HEK293 (cell line): ENCODE data around the gene RNF144A.

Experiments
- ATF2 ChIP-seq: fragments of 450-650 bp; formaldehyde crosslinking; IDR thresholded peaks from 2 replicates; pipeline ENCODE4 v1.5.1; 2016; ENCODE audit warnings: missing biosample characterization, missing genetic modification characterization, low read depth
- KLF16 ChIP-seq: fragments of 450-650 bp; formaldehyde crosslinking; IDR thresholded peaks from 2 replicates; pipeline ENCODE4 v1.5.1; 2017; ENCODE audit warnings: missing biosample characterization, missing genetic modification characterization
- OVOL3 ChIP-seq: fragments of 450-650 bp; formaldehyde crosslinking; IDR thresholded peaks from 2 replicates; pipeline ENCODE4 v1.5.1; 2016; ENCODE audit warnings: missing biosample characterization, missing genetic modification characterization
- YY1 ChIP-seq: fragments of 450-650 bp; formaldehyde crosslinking; IDR thresholded peaks from 2 replicates; pipeline ENCODE4 v1.5.1; 2018; ENCODE audit warnings: missing biosample characterization, missing genetic modification characterization
- ZNF133 ChIP-seq: fragments of 450-650 bp; formaldehyde crosslinking; IDR thresholded peaks from 2 replicates; pipeline ENCODE4 v1.5.1; 2016; ENCODE audit warnings: missing biosample characterization, missing genetic modification characterization
- ZNF174 ChIP-seq: fragments of 450-650 bp; formaldehyde crosslinking; IDR thresholded peaks from 2 replicates; pipeline ENCODE4 v1.5.0; 2017; ENCODE audit warnings: missing biosample characterization, mild to moderate bottlenecking, missing genetic modification characterization
- ZNF18 ChIP-seq: fragments of 450-650 bp; formaldehyde crosslinking; IDR thresholded peaks from 2 replicates; pipeline ENCODE4 v1.5.1; 2016; ENCODE audit warnings: missing biosample characterization, missing genetic modification characterization
- ZNF211 ChIP-seq: fragments of 450-650 bp; formaldehyde crosslinking; IDR thresholded peaks from 2 replicates; pipeline ENCODE4 v1.5.1; 2016; ENCODE audit warnings: low read depth, missing biosample characterization, missing genetic modification characterization
- ZNF274 ChIP-seq, 2 experiments: fragments of 200-500 bp in 1 of 2; fragments of 450-650 bp in 1 of 2; sonication (Bioruptor generic) in 1 of 2; formaldehyde crosslinking in 1 of 2; IDR thresholded peaks; 2 replicates each; pipeline versions ENCODE4 v1.5.1 to v1.6.1; 2014 to 2016; ENCODE audit warnings: borderline replicate concordance in 1 of 2, inconsistent platforms in 1 of 2, low read length in 1 of 2, missing biosample characterization in 1 of 2, missing genetic modification characterization in 1 of 2
- ZNF311 ChIP-seq: fragments of 450-650 bp; formaldehyde crosslinking; IDR thresholded peaks from 2 replicates; pipeline ENCODE4 v1.5.1; 2017; ENCODE audit warnings: missing biosample characterization, missing genetic modification characterization, borderline replicate concordance
- ZNF423 ChIP-seq: fragments of 450-650 bp; formaldehyde crosslinking; IDR thresholded peaks from 2 replicates; pipeline ENCODE4 v1.5.1; 2016; ENCODE audit warnings: missing biosample characterization, missing genetic modification characterization
- ZNF513 ChIP-seq: fragments of 450-650 bp; IDR thresholded peaks from 2 replicates; pipeline ENCODE4 v1.5.1; 2018; ENCODE audit warnings: missing biosample characterization, missing genetic modification characterization
- ZSCAN23 ChIP-seq: fragments of 450-650 bp; formaldehyde crosslinking; IDR thresholded peaks from 2 replicates; pipeline ENCODE4 v1.5.1; 2016; ENCODE audit warnings: missing biosample characterization, missing genetic modification characterization
- TF ChIP-seq, protein P1 (sequence below): fragments of 450-650 bp; formaldehyde crosslinking; IDR thresholded peaks from 2 replicates; pipeline ENCODE4 v1.5.1; 2016; ENCODE audit warnings: missing biosample characterization, missing genetic modification characterization

- TF ChIP-seq, protein P1, sequence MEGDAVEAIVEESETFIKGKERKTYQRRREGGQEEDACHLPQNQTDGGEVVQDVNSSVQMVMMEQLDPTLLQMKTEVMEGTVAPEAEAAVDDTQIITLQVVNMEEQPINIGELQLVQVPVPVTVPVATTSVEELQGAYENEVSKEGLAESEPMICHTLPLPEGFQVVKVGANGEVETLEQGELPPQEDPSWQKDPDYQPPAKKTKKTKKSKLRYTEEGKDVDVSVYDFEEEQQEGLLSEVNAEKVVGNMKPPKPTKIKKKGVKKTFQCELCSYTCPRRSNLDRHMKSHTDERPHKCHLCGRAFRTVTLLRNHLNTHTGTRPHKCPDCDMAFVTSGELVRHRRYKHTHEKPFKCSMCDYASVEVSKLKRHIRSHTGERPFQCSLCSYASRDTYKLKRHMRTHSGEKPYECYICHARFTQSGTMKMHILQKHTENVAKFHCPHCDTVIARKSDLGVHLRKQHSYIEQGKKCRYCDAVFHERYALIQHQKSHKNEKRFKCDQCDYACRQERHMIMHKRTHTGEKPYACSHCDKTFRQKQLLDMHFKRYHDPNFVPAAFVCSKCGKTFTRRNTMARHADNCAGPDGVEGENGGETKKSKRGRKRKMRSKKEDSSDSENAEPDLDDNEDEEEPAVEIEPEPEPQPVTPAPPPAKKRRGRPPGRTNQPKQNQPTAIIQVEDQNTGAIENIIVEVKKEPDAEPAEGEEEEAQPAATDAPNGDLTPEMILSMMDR = no peak
- TF ChIP-seq OVOL3 = no peak
- no peak for TF ChIP-seq ZNF513
- no peak for TF ChIP-seq ATF2 (tag by site-specific recombination)
- TF ChIP-seq ZNF311 (tag by site-specific recombination) = no peak
- TF ChIP-seq KLF16 (tag by site-specific recombination) = no peak
- no peak for TF ChIP-seq ZNF18 (tag by site-specific recombination)
- TF ChIP-seq ZNF174 (tag by site-specific recombination) = no peak
- no peak for TF ChIP-seq ZNF133
- TF ChIP-seq YY1 (tag by site-specific recombination) = no peak
- TF ChIP-seq ZNF211 = no peak
- TF ChIP-seq ZNF274 (IDR thresholded peaks at IDR 0.05; ENCODE audit: low read length) = no peak
- TF ChIP-seq ZNF274 (tag by site-specific recombination; IDR thresholded peaks at IDR 0.05; ENCODE audit: borderline replicate concordance) = no peak
- no peak for TF ChIP-seq ZNF423 (tag by site-specific recombination)
- no peak for TF ChIP-seq ZSCAN23 (tag by site-specific recombination)
Measured at GRCh38 chr2:7030810-7031209, 113.6 kb downstream of the RNF144A start.
